H9 (cell line): ENCODE data around the gene ZDHHC19. TPM values are rescaled to one million over a fixed set of nuclear protein-coding genes. Genes with fewer than 3 reads are reported as not detected.
"Not testable (repeated sequence)": the region's sequence is repeated elsewhere in the genome, so short reads cannot be mapped to it uniquely, and the experiment has no call there.

Experiments used
- DNase-seq: peaks from one replicate; pipeline ENCODE4 v3.0.0-alpha.2; 2017
- H2AFZ ChIP-seq: one replicate; pipeline ENCODE4 v1.6.1; 2013; ENCODE audit warnings: mild to moderate bottlenecking, low read length, control low read depth, moderate library complexity
- H2AK5ac ChIP-seq: 2 replicates; pipeline ENCODE4 v1.6.1; 2013; ENCODE audit warnings: low read length, control low read depth, mixed read lengths; ENCODE audit not compliant: insufficient read length
- H2BK120ac ChIP-seq: one replicate; pipeline ENCODE4 v1.6.1; 2013; ENCODE audit warnings: low read depth, mild to moderate bottlenecking, low read length, control low read depth, inconsistent platforms; ENCODE audit not compliant: poor library complexity, severe bottlenecking
- H2BK12ac ChIP-seq: 2 replicates; pipeline ENCODE4 v1.6.1; 2013; ENCODE audit warnings: low read length, control low read depth, mixed read lengths, low read depth; ENCODE audit not compliant: insufficient read length
- H2BK15ac ChIP-seq: 2 replicates; pipeline ENCODE4 v1.6.1; 2013; ENCODE audit warnings: low read depth, low read length, control low read depth
- H2BK20ac ChIP-seq: one replicate; pipeline ENCODE4 v1.6.1; 2013; ENCODE audit warnings: low read depth, mild to moderate bottlenecking, low read length, control low read depth, inconsistent platforms; ENCODE audit not compliant: poor library complexity, severe bottlenecking
- H2BK5ac ChIP-seq: 2 replicates; pipeline ENCODE4 v1.6.1; 2013; ENCODE audit warnings: low read length, control low read depth, mixed read lengths; ENCODE audit not compliant: insufficient read length
- H3K14ac ChIP-seq: 2 replicates; pipeline ENCODE4 v1.6.1; 2013; ENCODE audit warnings: low read length, control low read depth; ENCODE audit not compliant: insufficient read depth
- H3K18ac ChIP-seq: 2 replicates; pipeline ENCODE4 v1.6.1; 2013; ENCODE audit warnings: low read depth, mild to moderate bottlenecking, mixed read lengths, low read length, control low read depth; ENCODE audit not compliant: insufficient read length
- H3K23ac ChIP-seq: 2 replicates; pipeline ENCODE4 v1.6.1; 2013; ENCODE audit warnings: low read length, control low read depth, mixed read lengths, low read depth; ENCODE audit not compliant: insufficient read length
- H3K23me2 ChIP-seq: 2 replicates; pipeline ENCODE4 v1.6.1; 2013; ENCODE audit warnings: low read depth, mild to moderate bottlenecking, mixed read lengths, low read length, control low read depth; ENCODE audit not compliant: insufficient read length, poor library complexity, severe bottlenecking
- H3K27ac ChIP-seq: 2 replicates; pipeline ENCODE4 v1.5.1; 2013; ENCODE audit warnings: low read length, control low read depth, mixed read lengths, low read depth; ENCODE audit not compliant: insufficient read length
- H3K27me3 ChIP-seq: 2 replicates; pipeline ENCODE4 v1.6.1; 2013; ENCODE audit warnings: low read length, control low read depth, inconsistent platforms; ENCODE audit not compliant: insufficient read depth
- H3K4ac ChIP-seq: 2 replicates; pipeline ENCODE4 v1.6.1; 2013; ENCODE audit warnings: low read depth, mild to moderate bottlenecking, control low read depth, inconsistent platforms, low read length, moderate library complexity
- H3K4me1 ChIP-seq: 2 replicates; pipeline ENCODE4 v1.6.1; 2013; ENCODE audit warnings: low read length, control low read depth, inconsistent platforms; ENCODE audit not compliant: insufficient read depth
- H3K4me2 ChIP-seq: 2 replicates; pipeline ENCODE4 v1.6.1; 2013; ENCODE audit warnings: low read length, control low read depth, mixed read lengths; ENCODE audit not compliant: insufficient read length, insufficient read depth
- H3K56ac ChIP-seq: 2 replicates; pipeline ENCODE4 v1.6.1; 2013; ENCODE audit warnings: low read depth, mild to moderate bottlenecking, mixed read lengths, low read length, control low read depth; ENCODE audit not compliant: insufficient read length
- H3K79me1 ChIP-seq: 2 replicates; pipeline ENCODE4 v1.6.1; 2013; ENCODE audit warnings: low read depth, mild to moderate bottlenecking, moderate library complexity, low read length, control low read depth, inconsistent platforms; ENCODE audit not compliant: insufficient read depth, poor library complexity, severe bottlenecking
- H3K79me2 ChIP-seq: 2 replicates; pipeline ENCODE4 v1.6.1; 2013; ENCODE audit warnings: low read length, control low read depth, inconsistent platforms; ENCODE audit not compliant: insufficient read depth
- H3K9ac ChIP-seq: 2 replicates; pipeline ENCODE4 v1.6.1; 2013; ENCODE audit warnings: low read length, control low read depth, mixed read lengths; ENCODE audit not compliant: insufficient read length; ENCODE audit errors: extremely low read depth
- H3K9me3 ChIP-seq: one replicate; pipeline ENCODE4 v1.6.1; 2013; ENCODE audit warnings: low read depth, low read length, inconsistent platforms; ENCODE audit not compliant: control insufficient read depth
- H3T11ph ChIP-seq: one replicate; pipeline ENCODE4 v1.6.1; 2013; ENCODE audit warnings: mild to moderate bottlenecking, low read length, control low read depth, inconsistent platforms
- H4K20me1 ChIP-seq: one replicate; pipeline ENCODE4 v1.6.1; 2013; ENCODE audit not compliant: control insufficient read depth, insufficient read length, insufficient read depth
- H4K5ac ChIP-seq: 2 replicates; pipeline ENCODE4 v1.6.1; 2013; ENCODE audit warnings: low read depth, mild to moderate bottlenecking, mixed read lengths, low read length, control low read depth; ENCODE audit not compliant: insufficient read length
- H4K8ac ChIP-seq: replicated peaks from 2 replicates; pipeline ENCODE4 v1.6.1; 2013; ENCODE audit warnings: low read length, control low read depth, mixed read lengths, low read depth; ENCODE audit not compliant: insufficient read length
- H4K91ac ChIP-seq: 2 replicates; pipeline ENCODE4 v1.6.1; 2013; ENCODE audit warnings: low read depth, mild to moderate bottlenecking, moderate library complexity, mixed read lengths, low read length, control low read depth; ENCODE audit not compliant: insufficient read length
- H3K27ac Mint-ChIP-seq, 3 experiments: 2 replicates in 2 of 3; 3 replicates in 1 of 3; pipeline ENCODE4 v1.8.0; 2020 to 2021; ENCODE audit warnings: mixed read lengths in 3 of 3, mild to moderate bottlenecking in 1 of 3, moderate library complexity in 1 of 3
- H3K27me3 Mint-ChIP-seq: 2 replicates; pipeline ENCODE4 v1.8.0; 2021; ENCODE audit warnings: low read depth, mild to moderate bottlenecking, moderate library complexity, mixed read lengths
- H3K36me3 Mint-ChIP-seq, 3 experiments: 2 replicates in 2 of 3; 3 replicates in 1 of 3; pipeline ENCODE4 v1.8.0; 2020 to 2021; ENCODE audit warnings: low read depth in 3 of 3, mixed read lengths in 3 of 3; ENCODE audit not compliant: insufficient read depth in 1 of 3
- H3K4me1 Mint-ChIP-seq, 2 experiments: 2 replicates each; pipeline ENCODE4 v1.8.0; 2020; ENCODE audit warnings: mixed read lengths in 2 of 2
- H3K4me3 Mint-ChIP-seq, 2 experiments: 2 replicates in 1 of 2; 3 replicates in 1 of 2; pipeline ENCODE4 v1.8.0; 2020 to 2021; ENCODE audit warnings: mild to moderate bottlenecking in 2 of 2, mixed read lengths in 2 of 2, moderate library complexity in 1 of 2
- H3K9me3 Mint-ChIP-seq, 2 experiments: 2 replicates in 1 of 2; 3 replicates in 1 of 2; pipeline ENCODE4 v1.8.0; 2020; ENCODE audit warnings: mild to moderate bottlenecking in 2 of 2, mixed read lengths in 2 of 2, moderate library complexity in 1 of 2
- WGBS: extraction: QIAGEN DNeasy Blood & Tissue Kit; methylation state at CpG from one replicate; pipeline ENCODE4 v1.1.7; 2013; ENCODE audit warnings: missing lambda C conversion rate, low lambda C conversion rate, mixed read lengths; ENCODE audit not compliant: insufficient read length; ENCODE audit errors: extremely low coverage; 5-methylcytosine and 5-hydroxymethylcytosine counted together
- total RNA-seq: library from RNA; stranded (reverse); gene quantifications from 2 replicates; pipeline ENCODE4 v1.2.1, GENCODE V29; 2021
- TF ChIP-seq, protein P1 (sequence below): fragments of 200-600 bp; sonication (generic); conservative IDR thresholded peaks from 3 replicates; pipeline ENCODE4 v1.8.0; 2021; ENCODE audit warnings: antibody characterized with exemption, mild to moderate bottlenecking

Gene ZDHHC19
- total RNA-seq, 1 experiment from 2014 or later: 2.2 TPM

DNA sequence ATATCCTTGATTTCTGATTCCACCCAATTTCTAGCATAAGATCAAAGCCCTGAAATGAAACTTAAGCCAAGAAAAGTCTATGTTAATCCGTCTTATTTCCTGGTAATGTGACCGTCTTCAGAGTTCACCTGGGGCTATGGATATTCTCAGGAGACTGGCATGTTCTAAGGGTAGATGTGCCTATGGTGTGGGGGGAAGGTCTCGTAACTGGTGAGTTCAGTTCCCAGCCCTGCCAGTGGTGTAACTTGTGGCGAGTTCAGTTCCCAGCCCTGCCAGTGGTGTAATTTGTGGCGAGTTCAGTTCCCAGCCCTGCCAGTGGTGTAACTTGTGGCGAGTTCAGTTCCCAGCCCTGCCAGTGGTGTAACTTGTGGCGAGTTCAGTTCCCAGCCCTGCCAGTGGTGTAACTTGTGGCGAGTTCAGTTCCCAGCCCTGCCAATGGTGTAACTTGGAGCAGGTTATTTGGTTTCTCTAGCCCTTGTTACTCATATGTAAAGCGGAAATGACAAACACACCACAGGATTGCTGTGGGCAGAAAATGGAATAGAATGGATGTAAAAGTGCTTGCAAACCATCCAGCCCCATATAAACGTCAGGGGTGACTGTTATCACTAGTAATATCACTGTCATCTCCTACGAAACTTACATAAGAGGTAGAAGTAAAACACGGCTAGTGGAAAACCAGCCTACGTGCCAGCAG lies 35.6 kb upstream of the ZDHHC19 start:
- Histone ChIP-seq H2BK12ac (no peak overlapping the region), H2AK5ac (no peak overlapping the region), H2BK20ac (no peak overlapping the region), H3T11ph (no peak overlapping the region), H3K23me2 (no peaks in the 10 kb centered on the region), H3K23ac (no peak overlapping the region), H3K9me3 (no peaks in the 10 kb centered on the region), H3K14ac (no peak overlapping the region), H3K56ac (no peak overlapping the region), H4K8ac (no peak overlapping the region), H3K79me2 (no peaks in the 10 kb centered on the region), H3K4ac (no peak overlapping the region), H3K4me2 (no peak overlapping the region), H3K9ac (no peak overlapping the region), H4K5ac (no peak overlapping the region), H3K27ac (no peak overlapping the region), H2BK5ac (no peak overlapping the region), H4K91ac (no peak overlapping the region), H2AFZ (no peak overlapping the region), H3K4me1 (no peaks in the 10 kb centered on the region), H2BK120ac (no peak overlapping the region), H3K79me1 (no peaks in the 10 kb centered on the region), H3K27me3 (no peaks in the 10 kb centered on the region), H2BK15ac (no peak overlapping the region), H4K20me1 (no peaks in the 10 kb centered on the region), H3K18ac (no peak overlapping the region)
- Mint-ChIP-seq H3K27ac (no peak overlapping the region), H3K4me1 (no peaks in the 10 kb centered on the region), H3K27me3 (no peaks in the 10 kb centered on the region), H3K4me3 (no peak overlapping the region), H3K9me3 (peaks cover 3 to 5% of the 10 kb centered on the region in 2 experiments; a peak in 2 of 5 replicates), H3K36me3 (peaks cover 23 to 46% (median 29%) of the 10 kb centered on the region in 3 experiments)
- no CpG with 5 or more reads among the region's 13 CpGs for WGBS
- DNase-seq: no peak
- TF ChIP-seq, protein P1, sequence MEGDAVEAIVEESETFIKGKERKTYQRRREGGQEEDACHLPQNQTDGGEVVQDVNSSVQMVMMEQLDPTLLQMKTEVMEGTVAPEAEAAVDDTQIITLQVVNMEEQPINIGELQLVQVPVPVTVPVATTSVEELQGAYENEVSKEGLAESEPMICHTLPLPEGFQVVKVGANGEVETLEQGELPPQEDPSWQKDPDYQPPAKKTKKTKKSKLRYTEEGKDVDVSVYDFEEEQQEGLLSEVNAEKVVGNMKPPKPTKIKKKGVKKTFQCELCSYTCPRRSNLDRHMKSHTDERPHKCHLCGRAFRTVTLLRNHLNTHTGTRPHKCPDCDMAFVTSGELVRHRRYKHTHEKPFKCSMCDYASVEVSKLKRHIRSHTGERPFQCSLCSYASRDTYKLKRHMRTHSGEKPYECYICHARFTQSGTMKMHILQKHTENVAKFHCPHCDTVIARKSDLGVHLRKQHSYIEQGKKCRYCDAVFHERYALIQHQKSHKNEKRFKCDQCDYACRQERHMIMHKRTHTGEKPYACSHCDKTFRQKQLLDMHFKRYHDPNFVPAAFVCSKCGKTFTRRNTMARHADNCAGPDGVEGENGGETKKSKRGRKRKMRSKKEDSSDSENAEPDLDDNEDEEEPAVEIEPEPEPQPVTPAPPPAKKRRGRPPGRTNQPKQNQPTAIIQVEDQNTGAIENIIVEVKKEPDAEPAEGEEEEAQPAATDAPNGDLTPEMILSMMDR: no peak

- H3K23ac ChIP-seq, H3K4me1 ChIP-seq, H2BK15ac ChIP-seq, H3K23me2 ChIP-seq, H3K56ac ChIP-seq, H2AFZ ChIP-seq, H3K27ac ChIP-seq, H3T11ph ChIP-seq, H4K5ac ChIP-seq, H2BK12ac ChIP-seq, H3K4me2 ChIP-seq, H3K4me1 Mint-ChIP-seq, H3K27me3 ChIP-seq, H3K9ac ChIP-seq, DNase-seq, H3K9me3 ChIP-seq, H2AK5ac ChIP-seq, H3K4me3 Mint-ChIP-seq, H3K79me2 ChIP-seq, H2BK5ac ChIP-seq, H3K4ac ChIP-seq, H3K14ac ChIP-seq, H3K27me3 Mint-ChIP-seq, H2BK120ac ChIP-seq, H3K18ac ChIP-seq, H3K27ac Mint-ChIP-seq, H4K91ac ChIP-seq, H3K9me3 Mint-ChIP-seq, H2BK20ac ChIP-seq, H4K8ac ChIP-seq, H4K20me1 ChIP-seq, H3K79me1 ChIP-seq: not testable (repeated sequence)
- peaks cover 28 to 56% (median 30%) of the 10 kb centered on the region in 3 experiments for H3K36me3 Mint-ChIP-seq
- WGBS: no CpG with 5 or more reads among the region's 34 CpGs
Measured at GRCh38 chr3:196244166-196244565, 33.0 kb upstream of the ZDHHC19 start.
